GM12878 (cell line): ENCODE results near the gene PARP8.

ENCODE experiments used
- CTCF ChIP-seq, 3 experiments: IDR thresholded peaks in 2 of 3; conservative IDR thresholded peaks in 1 of 3; 2 replicates each; pipeline ENCODE4 v1.5.1; 2011; ENCODE audit warnings: low read depth in 3 of 3, low read length in 3 of 3, mild to moderate bottlenecking in 3 of 3, control low read depth in 2 of 3, moderate library complexity in 2 of 3, inconsistent platforms in 1 of 3, mixed read lengths in 1 of 3; ENCODE audit not compliant: control insufficient read depth in 2 of 3, insufficient read depth in 1 of 3; ENCODE audit errors: extremely low read depth in 1 of 3
- EZH2 ChIP-seq: IDR thresholded peaks from 2 replicates; pipeline ENCODE4 v1.6.1; 2012; ENCODE audit warnings: low read depth, mild to moderate bottlenecking, control low read depth, inconsistent platforms, low read length, borderline replicate concordance; ENCODE audit not compliant: control insufficient read depth
- GABPA ChIP-seq: IDR thresholded peaks from 2 replicates; pipeline ENCODE4 v1.6.1; 2014; ENCODE audit warnings: antibody characterized with exemption, low read depth, mild to moderate bottlenecking, inconsistent platforms
- IKZF2 ChIP-seq, 2 experiments: fragments of 450-650 bp; IDR thresholded peaks; 2 replicates each; pipeline ENCODE4 v1.6.1; 2017; ENCODE audit warnings: mild to moderate bottlenecking in 2 of 2, moderate library complexity in 2 of 2
- MXI1 ChIP-seq: fragments of 150-350 bp; IDR thresholded peaks from 2 replicates; pipeline ENCODE4 v1.6.1; 2011; ENCODE audit warnings: low read depth, mild to moderate bottlenecking, inconsistent platforms, low read length, improper control_type of control experiment
- MYC ChIP-seq: IDR thresholded peaks from 2 replicates; pipeline ENCODE4 v1.6.1; 2011; ENCODE audit warnings: mild to moderate bottlenecking, low read length, moderate library complexity, inconsistent platforms; ENCODE audit not compliant: insufficient read depth, insufficient replicate concordance, insufficient read length, severe bottlenecking
- NRF1 ChIP-seq: conservative IDR thresholded peaks from 2 replicates; pipeline ENCODE4 v1.6.1; 2011; ENCODE audit warnings: mild to moderate bottlenecking, low read depth, low read length, improper control_type of control experiment
- POLR2AphosphoS5 ChIP-seq: IDR thresholded peaks from 2 replicates; pipeline ENCODE4 v1.6.1; 2011; ENCODE audit warnings: mild to moderate bottlenecking, low read length, inconsistent platforms
- RAD21 ChIP-seq: IDR thresholded peaks from 2 replicates; pipeline ENCODE4 v1.6.1; 2011; ENCODE audit warnings: mild to moderate bottlenecking, low read depth, low read length, moderate library complexity; ENCODE audit not compliant: insufficient read depth
- RCOR1 ChIP-seq: conservative IDR thresholded peaks from 2 replicates; pipeline ENCODE4 v1.6.1; 2012; ENCODE audit warnings: low read depth, low read length, improper control_type of control experiment
- SMARCA5 ChIP-seq: fragments of 450-650 bp; IDR thresholded peaks from 2 replicates; pipeline ENCODE4 v1.6.1; 2017; ENCODE audit warnings: mild to moderate bottlenecking
- STAT1 ChIP-seq: fragments of 450-650 bp; conservative IDR thresholded peaks from 2 replicates; pipeline ENCODE4 v1.6.1; 2014; ENCODE audit warnings: antibody characterized with exemption, mild to moderate bottlenecking
- ZNF592 ChIP-seq: fragments of 450-650 bp; IDR thresholded peaks from 2 replicates; pipeline ENCODE4 v1.6.1; 2017; ENCODE audit warnings: mild to moderate bottlenecking, moderate library complexity

- TF ChIP-seq MXI1, result no peak
- no peak for TF ChIP-seq MYC
- no peak for TF ChIP-seq IKZF2 (IDR thresholded peaks at IDR 0.05)
- TF ChIP-seq NRF1, result no peak
- no peak for TF ChIP-seq SMARCA5
- TF ChIP-seq CTCF (IDR thresholded peaks at IDR 0.05 in 2 of 3, conservative IDR thresholded peaks at IDR 0.05 in 1 of 3; ENCODE audit: control insufficient read depth in 2 of 3, extremely low read depth in 1 of 3, insufficient read depth in 1 of 3, low read depth in 3 of 3, low read length in 3 of 3), result no peak
- no peak for TF ChIP-seq EZH2
- TF ChIP-seq RCOR1, result no peak
- TF ChIP-seq ZNF592, result no peak
- TF ChIP-seq RAD21, result no peak
- no peak for TF ChIP-seq STAT1
- TF ChIP-seq POLR2AphosphoS5, result no peak
- no peak for TF ChIP-seq GABPA
These were observed 10.6 kb upstream of the PARP8 start for GRCh38 chr5:50655810-50656205.
